Caki2 (cell line): ENCODE measurements around the gene LCORL. TPM values are rescaled to one million over a fixed set of nuclear protein-coding genes. Genes with fewer than 3 reads are reported as not detected.

Experiments
- DNase-seq: peaks from one replicate; pipeline ENCODE4 v3.0.0-alpha.2; 2015; ENCODE audit warnings: low read depth
- in situ Hi-C: cut with HindIII; loops from 2 replicates; pipeline ENCODE4 v1.10.0; 2016; ENCODE audit warnings: low sequenced_read_pairs, low pct_unique_long_range_greater_than_20kb, mixed read lengths
- total RNA-seq: library from RNA; depleted of rRNA; stranded (reverse); fragments of >200 nt; shearing (Covaris generic); gene quantifications from 2 replicates; pipeline ENCODE4 v1.2.3, GENCODE V29; 2014; ENCODE audit warnings: low replicate concordance

Gene LCORL
- total RNA-seq, 1 experiment from 2014 or later: 33.8 TPM

DNA sequence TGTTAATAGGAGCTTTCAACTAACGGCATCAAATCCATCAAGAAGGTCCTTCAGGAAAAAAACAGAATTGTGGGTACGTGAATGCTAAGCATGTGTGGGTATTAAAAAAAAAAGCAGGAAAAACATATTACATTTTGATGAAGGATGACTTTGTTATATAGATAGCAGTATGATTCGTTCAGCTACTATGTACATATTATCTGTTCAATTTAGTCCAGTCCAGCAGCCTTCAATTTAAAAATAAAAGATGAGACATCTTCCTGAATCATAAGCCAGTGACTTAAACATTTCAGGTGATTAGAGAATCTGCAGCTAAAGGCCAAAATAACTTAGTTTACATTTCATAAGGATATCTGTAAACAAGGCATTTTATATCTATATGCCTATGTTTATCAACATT lies 63.4 kb downstream of the LCORL start:
- in situ Hi-C loops: no loop called here
- DNase-seq: no peak

DNA sequence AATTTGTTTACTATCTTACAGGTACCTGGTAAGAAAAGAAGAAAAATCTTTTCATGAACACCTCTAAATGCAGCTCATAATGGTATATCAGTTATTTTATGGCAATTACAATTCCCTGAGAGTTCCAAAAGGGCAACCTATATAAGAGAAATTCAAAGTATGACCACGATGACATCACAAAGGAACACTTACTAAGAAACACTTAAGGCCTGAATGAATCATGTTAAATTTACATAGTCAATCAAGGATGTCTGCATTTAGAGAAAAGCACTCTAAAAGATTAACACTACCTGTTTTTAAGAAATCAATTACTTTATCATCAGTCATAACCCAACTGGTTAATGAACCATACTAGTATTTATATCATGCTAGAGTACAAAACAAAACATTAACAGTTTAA lies 63.9 kb downstream of the LCORL start:
- DNase-seq: no peak
- in situ Hi-C loops: no loop called here

DNA sequence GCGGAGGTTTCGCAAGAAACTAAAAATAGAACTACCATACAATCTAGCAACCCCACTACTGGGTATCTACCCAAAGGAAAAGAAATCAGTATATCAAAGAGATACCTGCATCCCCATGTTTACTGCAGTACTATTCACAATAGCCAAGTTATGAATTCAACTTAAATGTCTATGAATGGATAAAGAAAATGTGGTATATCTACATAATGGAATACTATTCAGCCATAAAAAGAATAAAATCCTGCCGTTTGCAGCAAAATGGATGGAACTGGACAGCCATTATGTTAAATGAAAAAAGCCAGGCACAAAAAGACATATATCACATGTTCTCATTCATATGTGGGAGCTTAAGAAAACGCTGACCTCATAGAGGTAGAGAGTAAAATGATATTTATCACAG lies 65.3 kb downstream of the LCORL start:
- no peak for DNase-seq
- in situ Hi-C loops: no loop called here

DNA sequence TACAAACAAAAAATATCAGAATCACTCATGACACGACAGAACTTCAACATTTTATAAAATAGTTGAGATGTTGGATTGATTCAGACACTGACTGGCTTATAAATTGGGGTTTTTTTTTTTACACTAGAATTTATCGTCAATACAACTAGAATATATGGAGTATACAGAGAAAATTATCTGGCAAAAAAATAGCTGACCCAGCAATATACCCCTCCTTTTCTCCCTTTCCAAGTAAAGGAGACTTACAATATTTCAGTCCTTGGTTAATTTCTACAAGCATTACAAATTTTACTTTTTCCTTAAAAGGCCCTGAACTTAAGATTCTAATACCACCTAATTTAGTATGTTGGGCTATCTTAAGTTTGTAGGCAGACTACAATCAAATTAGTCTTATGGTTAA lies 76.3 kb downstream of the LCORL start:
- in situ Hi-C loops: no loop called here

DNA sequence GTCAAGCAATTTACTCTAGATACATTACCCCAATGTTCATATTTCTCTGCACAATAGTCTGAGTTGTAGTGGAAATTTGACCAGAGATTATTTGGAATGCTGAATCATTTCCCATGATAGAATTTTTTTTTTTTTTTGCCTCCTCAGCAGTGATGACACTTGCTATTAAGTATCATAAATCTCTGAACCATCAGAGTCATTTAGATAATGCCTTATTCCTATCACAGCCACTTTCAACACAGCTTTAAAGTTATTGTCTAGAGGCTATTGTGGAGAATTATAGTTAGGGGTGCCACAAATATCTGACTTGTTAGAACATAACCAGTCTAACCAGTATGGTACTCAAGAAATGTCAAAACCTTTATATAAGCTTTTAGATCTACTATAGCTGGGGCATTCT lies 79.8 kb downstream of the LCORL start:
- in situ Hi-C loops: no loop called here
- no peak for DNase-seq

More for the DNA sequence above, 76.3 kb downstream of the LCORL start:
- no peak for DNase-seq

DNA sequence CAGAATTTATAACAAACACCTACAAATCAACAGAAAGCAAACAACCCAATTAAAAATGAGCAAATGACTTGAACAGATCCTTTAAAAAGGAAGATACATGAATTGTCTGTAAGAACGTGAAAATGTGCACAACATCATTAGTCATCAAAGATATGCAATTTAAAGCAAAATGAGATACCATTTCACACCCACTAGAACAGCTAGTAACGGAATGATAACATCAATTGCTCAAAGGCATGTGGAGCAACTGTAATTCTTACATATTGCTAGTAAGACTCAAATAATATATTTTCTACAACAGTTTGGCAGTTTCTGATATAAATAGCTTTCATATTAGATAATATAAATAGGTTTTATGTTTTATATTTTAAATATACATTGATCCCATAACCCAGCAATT lies 82.5 kb downstream of the LCORL start:
- in situ Hi-C loops: no loop called here
- DNase-seq: no peak

DNA sequence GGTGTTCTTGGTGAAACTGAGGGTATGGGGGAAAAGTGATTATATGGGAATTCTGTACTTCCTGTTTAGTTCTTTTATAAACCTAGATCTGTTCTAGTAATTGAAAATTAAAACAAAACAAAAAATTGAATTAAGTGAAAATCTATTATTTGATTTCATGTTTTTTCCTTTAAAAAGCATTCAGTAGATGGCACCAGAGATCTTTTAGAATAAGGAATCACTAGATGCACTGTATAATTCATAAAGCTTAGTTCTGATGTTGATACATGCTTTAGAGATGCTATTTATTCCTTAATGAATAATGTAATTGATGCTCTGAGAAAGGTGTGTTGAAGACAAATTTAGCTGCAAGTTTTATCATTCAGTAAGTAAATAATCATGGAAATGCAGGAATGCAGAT lies 87.3 kb downstream of the LCORL start:
- in situ Hi-C loops: no loop called here
- DNase-seq: no peak

DNA sequence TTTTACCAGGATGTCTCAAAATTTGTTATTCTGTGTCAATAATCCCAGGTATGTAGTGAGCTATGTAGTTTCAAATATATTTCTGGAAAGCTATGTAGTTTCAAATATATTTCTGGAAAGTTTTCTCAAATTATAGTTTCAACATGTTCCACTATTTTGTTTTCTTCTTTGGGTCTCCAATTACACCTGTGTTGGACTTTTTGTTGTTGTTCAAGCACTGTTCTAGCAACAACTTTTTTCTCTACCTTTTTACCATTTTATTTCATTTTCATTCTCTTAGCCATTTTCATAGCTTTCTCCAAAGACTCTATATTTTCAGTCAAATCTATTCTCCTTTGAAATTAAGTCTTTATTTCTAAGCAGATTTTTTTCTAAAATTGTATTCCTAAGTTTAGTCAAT lies 88.4 kb downstream of the LCORL start:
- in situ Hi-C loops: no loop called here
- DNase-seq: no peak

DNA sequence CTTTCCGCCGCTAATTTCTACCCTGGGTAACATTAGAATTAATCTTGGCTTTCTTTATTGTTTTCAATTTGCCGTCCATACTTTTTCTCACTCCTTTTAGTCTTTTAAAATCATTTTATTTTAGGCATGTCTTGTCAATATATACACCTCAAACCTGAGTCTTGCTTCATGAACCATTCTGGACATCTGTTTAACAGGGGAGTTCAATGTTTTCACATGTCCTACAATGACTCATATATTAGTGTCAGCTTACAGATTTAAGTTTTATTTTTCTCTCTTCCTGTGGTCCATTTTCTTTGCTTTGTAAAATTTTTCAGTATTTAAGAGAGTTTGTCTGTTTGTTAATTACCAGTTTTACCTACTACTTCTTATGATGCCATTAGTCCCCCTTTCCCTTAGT lies 89.5 kb downstream of the LCORL start:
- no peak for DNase-seq
- in situ Hi-C loops: no loop called here

DNA sequence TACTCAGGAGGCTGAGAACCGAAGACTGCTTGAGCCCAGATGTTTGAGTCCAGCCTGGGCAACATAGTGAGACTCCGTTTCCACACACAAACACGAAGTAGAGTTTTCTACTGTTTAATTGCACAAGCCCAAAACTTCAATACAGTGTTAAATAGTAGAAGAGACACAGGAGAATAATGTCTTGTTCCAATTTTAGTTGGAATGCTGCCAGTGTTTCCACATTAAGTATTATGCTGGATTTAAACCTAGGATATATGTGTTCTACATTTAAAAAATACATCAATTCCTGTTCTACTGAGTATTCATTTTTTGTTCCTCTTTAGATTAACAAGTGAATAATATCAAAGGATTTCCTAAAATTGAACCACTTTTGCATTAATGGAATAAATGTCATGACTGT lies 91.3 kb downstream of the LCORL start:
- DNase-seq: no peak
- in situ Hi-C loops: no loop called here

DNA sequence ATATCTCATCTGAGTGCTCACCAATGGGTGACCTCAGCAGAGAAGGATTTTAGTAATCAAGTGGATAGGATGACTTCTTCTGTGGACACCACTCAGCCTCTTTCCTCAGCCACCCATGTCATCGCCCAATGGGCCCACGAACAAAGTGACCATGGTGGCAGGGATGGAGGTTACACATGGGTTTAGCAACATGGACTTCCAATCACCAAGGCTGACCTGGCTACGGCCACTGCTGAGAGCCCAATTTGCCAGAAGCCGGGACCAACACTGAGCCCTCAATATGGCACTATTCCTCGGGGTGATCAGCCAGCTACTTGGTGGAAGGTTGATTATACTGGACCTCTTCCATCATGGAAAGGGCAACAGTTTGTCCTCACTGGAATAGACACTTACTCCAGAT lies 97.4 kb downstream of the LCORL start:
- DNase-seq: no peak
- in situ Hi-C loops: no loop called here

DNA sequence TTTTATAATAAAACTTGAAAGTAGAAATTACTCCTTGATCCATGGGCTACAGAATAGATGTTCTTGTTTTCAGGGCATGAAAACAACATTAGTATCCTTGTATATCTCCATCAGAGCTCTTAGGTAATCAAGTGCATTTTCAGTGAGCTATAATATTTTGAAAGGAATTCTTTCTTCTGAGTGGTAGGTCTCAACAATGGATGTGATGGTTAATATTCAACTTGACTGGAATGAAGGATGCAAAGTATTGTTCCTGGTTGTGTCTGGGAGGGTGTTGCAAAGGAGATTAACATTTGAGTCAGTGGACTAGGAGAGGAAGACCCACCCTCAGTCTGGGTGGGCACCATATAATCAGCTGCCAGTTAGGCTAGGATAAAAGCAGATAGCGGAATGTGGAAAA lies 100.1 kb downstream of the LCORL start:
- DNase-seq: no peak
- in situ Hi-C loops: no loop called here

DNA sequence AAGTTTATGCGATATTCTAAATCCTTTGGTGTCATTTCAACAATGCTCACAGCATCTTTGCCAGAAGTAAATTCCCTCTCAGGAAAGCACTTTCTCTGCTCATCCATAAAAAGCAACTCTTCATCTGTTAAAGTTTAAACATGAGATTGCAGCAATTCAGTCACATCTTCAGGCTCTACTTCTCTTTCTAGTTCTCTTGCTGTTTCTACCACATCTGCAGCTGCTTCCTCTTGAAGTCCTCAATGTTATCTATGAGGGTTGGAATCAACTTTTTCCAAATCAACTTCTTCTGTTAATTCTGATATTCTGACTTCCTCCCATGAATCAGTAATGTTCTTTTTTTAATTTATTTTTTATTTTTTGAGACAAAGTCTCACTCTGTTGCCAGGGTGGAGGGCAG lies 100.9 kb downstream of the LCORL start:
- no peak for DNase-seq
- in situ Hi-C loops: no loop called here

DNA sequence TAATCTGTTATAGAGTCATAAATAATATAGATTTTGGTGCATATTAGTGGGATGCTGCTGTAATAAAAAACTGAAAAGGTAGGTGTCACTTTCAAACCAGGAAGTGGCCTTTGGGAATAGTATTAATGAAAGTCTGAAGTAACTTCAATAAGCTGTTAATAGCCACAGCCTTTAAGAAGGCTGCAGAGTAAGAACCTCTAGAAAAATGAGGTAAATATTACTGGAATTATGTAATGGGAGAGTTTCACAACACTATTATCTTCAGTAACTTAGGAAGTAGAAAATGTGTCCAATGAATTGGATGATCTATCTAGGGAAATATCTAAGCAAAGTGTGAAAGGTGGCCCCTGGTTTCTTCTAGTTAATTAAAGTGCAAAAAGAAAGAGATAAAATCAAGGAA lies 106.1 kb downstream of the LCORL start:
- DNase-seq: no peak
- in situ Hi-C loops: no loop called here

DNA sequence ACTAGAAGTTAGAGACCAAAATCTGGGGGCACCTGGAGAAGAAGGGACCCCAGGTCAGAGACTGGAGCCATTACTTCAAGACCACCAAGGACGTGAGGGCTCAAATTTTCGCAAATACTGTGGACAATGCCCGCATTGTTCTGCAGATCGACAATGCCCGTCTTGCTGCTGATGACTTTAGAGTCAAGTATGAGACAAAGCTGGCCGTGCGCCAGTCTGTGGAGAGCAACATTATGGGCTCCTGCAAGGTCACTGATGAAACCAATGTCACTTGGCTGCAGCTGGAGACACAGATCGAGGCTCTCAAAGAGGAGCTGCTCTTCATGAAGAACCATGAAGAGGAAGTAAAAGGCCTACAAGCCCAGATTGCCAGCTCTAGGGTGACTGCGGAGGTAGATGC lies 109.5 kb downstream of the LCORL start:
- DNase-seq: no peak
- in situ Hi-C loops: no loop called here

DNA sequence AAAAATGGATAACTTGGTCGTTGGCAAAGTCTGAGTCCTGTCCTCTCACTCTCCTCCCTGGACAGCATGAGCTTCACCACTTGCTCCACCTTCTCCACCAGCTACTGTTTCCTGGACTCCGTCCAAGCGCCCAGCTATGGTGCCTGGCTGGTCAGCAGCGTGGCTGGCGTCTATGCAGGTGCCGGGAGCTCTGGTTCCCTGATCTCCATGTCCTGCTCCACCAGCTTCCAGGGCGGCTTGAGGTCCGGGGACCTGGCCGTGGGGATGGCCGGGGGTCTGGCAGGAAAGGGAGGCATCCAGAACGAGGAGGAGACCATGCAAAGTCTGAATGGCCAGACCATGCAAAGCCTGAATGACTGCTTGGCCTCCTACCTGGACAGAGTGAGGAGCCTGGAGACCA lies 109.9 kb downstream of the LCORL start:
- in situ Hi-C loops: no loop called here
- DNase-seq: no peak

DNA sequence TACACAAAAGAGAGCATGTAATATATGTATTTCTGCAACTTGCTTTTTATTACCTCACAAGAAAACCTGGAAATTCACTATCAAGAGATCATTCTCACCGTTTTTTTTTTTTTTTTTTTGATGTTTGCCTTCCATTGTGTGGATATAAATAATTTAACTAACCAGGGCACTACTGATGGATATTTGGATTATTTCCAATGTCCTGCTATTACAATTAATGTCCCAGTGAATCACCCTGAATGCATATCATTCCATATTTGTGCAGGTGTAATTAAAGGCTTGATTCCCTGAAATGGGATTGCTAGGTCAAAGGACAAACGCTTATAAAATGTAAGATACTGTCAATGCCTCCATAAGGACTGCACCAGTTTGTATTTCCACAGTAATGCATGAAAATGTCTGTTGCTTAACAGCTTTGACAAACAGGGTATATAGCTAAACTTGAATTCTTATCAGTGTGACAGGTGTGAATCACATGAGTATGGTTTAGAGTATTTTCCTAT lies 123.0 kb downstream of the LCORL start:
- in situ Hi-C loops: no loop called here
- DNase-seq: no peak

DNA sequence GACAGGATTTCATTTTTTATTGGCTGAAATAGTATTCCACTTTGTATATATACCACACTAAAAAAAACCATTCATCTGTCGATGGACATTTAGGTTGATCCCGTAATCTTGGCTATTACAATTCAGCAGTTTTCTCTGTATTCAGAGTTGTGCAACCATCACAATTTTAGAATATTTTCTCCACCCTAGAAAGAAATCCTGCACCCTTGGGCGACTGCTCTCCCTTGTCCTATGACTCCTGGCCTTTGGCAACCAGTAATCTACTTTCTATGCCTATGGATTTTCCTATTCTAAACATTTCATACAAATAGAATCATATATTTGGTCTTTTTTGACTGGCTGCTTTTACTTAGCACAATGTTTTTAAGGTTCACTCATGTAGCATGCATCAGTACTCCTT lies 126.1 kb downstream of the LCORL start:
- no peak for DNase-seq
- in situ Hi-C loops: no loop called here

DNA sequence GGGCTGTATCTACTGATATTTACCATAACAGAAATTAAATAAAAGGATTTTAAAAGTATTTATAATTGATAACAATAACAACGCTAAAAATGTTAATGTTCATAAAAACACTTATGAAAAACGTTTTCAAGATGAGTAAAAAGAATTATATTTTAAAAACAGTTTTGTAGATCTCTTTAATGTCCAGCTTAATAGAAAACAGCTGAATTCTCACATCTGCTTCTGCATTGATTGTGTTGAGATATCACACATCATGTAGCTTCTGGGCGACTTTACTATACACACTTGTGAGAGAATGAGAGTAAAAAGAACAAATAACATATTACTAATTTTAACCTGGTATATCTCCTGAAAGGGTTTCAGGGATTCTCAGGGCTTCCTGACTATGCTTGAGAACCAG lies 127.1 kb downstream of the LCORL start:
- DNase-seq: no peak
- in situ Hi-C loops: no loop called here

DNA sequence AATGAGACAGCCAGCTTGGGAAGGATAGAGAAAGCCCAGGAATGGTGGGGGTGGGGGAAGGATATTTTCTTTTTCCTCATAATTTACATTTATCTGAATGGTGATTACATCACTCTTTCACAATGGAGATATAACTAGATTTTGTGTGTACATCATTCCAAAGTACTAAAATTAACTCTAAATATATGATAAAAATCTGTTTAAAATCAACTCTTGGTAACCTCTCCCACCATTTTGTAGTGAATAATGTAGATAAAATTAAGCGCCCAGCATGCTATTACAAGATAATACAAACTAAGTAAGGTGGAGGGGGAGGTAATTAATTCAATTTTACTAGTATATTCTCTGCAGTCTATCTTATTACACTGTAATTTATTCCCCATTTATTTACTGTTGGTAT lies 131.9 kb downstream of the LCORL start:
- no peak for DNase-seq
- in situ Hi-C loops: no loop called here

DNA sequence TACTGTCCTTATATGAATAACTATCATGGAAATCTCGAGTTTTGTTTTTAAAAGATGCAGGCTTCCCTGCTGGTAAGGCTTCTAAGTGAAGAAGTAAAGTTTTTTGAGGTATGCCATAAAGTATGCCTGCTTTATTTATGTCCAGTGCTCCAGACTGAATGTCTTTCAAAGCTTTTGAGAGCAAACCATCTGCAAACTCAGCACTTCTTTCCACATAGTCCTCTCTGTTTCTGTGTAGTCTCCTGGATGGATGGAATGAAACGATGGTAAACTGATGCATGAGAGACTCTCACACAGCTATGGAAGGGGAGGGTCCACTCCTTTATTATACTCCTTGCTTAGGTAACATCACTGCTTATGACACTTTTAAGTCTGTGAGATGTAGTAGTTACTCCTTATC lies 137.0 kb downstream of the LCORL start:
- in situ Hi-C loops: no loop called here
- DNase-seq: no peak
